HG03196 (cell line): ENCODE data around the gene PLXDC1.

ENCODE experiments used
- ATAC-seq: cut with Tn5 transposase; IDR thresholded peaks from one replicate; pipeline ENCODE4 v1.9.1; 2021; ENCODE audit not compliant: unreplicated experiment

The PLXDC1 gene

DNA sequence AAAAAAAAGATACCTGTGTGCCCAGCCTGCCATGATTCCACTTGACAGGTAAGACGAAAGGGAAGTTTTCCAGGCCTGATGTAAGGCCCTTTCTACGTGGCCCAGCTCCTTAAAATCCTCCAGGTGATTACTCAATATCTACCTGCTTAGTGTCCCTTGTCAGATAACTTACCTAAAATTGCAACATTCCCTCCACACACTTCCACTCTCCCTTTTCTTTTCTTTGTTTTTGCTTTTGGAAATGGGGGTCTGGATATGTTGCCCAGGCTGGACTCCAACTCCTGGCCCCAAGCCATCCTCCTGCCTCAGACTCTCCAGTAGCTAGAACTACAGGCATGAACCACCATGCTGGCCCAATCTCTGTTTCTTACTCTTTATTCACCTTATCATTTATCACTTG lies 7.2 kb upstream of the PLXDC1 start:
- no peak for ATAC-seq

DNA sequence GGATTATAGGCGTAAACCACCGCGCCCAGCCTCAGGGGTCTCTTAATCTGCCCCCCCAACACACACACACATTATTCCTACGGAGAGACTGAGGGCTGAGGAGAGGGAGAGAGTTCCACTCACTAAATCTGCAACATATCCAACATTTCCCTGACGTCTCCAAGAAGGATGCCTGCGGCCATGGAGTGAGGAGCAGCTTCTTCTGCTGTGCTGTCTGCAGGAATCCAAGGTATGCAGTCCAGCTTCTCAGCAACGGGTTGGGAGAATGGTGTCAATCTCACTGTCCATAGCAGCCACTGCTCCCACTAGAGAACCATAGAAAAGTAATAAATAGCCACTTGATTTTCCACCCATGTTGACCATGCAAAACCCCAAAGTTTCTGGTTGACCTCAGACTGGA lies 5.1 kb upstream of the PLXDC1 start:
- ATAC-seq = no peak

DNA sequence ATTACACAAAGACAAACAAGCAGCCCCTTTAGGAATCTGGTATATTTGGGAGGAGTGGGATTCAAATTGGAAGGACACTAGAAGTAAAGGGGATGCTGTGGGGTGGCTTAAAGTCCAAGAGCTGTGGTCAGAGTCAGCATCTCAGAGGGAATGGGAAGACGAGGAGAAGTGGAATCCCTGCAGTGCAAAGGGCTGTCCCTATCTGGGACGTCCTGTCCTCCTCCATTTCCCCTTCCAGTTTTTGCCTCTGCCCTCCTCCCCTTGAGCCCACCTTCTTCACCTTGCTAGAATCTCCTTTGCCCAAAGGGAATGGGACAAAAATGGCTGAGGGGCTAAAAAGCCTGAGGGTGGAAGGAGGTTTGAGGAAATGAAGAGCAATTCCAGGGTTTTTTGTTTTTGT lies 4.2 kb upstream of the PLXDC1 start:
- no peak for ATAC-seq

DNA sequence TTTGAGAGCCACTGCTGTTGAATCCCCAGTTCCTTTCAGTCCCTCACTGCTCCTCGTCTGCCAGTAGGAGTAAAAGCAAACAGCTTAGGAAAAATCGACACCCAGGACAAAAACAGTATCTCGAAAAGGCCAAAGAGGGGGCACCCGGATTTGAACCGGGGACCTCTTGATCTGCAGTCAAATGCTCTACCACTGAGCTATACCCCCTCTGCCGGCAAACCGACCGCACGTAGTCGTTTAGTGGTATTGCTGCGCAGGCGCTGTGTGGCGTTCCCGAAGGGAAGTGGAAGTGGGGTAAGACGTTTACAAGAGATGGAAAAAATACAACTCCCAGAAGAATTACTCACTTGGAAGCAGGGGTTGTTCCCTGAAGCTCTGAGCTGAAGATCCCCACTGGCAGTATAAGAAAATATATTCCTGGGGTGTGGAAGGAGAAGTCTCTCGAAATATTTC lies 2.2 kb upstream of the PLXDC1 start:
- ATAC-seq = peak; percentile 47

DNA sequence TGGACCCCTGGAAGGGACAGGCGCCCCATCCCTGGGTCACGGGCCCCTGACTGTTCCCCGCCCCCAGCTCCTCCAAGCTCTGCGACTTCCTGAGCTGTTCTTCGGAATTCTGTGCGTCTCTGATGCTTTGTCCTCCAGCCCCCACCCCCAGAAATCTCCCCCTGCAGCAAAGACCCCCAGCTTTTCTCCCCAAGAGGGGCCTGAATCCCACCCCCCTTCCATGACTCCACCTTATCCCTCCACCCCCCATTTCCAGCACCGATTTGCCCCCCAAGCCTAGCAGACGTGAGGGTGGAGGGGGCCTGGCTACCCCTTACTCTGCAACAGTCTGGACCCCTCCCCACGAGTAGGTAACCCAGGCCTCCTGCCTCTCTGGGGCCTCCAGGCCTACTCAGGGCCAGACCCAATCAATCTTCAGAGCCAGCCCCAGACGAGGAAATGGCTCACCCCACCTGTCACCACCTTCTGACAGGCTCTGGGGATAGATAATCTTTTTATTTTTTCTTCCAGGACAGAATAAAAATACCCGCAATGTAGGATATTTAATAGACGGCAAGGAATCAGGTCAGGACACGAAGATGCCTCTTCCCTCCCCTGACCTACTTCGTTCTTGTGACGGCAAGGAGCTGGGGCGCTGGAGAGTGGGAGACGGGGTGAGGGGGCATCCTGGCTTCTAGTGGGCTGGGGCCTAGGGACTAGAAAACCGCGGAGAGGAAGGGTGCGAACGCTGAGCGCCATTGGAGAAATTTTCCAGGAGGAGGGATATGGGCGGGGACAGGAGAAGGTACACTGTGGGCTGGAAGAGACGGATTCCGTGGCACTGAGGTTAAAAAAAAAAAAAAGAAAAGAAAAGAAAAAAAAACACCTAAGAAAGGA lies 744 bp upstream of the PLXDC1 start:
- ATAC-seq = no peak

DNA sequence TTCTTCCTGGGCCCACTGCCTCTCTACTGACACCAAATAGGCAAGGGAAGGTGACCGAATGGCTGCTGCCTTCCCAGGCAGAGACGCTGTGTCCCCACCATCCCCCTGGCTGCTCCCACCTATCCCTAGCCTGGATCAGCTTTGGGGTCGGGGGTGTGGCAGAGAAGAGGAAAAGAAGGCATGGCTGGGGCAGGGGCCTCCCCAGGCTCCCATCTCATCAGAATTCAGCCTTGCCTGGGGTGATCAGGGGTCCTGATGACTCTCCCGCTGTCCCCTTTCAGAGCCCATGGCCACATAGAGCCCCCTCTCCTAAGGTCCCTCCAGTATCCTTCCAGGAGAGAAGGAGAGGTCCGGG lies 665 bp downstream of the PLXDC1 start:
- no peak for ATAC-seq

DNA sequence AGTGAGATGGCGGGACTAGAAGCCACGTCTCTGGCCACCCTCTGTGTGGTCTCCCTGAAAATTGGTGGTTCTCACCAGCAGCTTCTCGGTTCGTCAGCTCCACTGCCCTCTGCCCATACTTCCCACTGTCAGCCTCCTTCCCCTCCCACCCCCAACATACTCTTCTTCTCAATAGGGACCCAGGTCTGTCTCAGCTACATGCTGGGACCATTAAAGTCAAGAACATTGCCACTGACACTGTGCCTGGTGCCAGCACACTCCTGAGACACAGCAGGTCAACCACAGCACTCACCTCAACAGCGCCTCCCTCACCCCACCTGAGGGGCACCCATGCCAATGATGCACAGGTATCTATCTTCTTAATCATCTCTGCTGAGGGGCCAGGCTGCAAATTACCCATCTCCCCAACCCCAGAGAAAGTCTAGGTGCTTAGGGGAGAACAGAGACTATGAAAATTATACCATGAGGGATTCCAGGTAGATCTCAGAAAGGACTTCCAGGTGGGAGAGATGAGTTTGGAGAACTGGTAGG lies 1.3 kb downstream of the PLXDC1 start:
- no peak for ATAC-seq

DNA sequence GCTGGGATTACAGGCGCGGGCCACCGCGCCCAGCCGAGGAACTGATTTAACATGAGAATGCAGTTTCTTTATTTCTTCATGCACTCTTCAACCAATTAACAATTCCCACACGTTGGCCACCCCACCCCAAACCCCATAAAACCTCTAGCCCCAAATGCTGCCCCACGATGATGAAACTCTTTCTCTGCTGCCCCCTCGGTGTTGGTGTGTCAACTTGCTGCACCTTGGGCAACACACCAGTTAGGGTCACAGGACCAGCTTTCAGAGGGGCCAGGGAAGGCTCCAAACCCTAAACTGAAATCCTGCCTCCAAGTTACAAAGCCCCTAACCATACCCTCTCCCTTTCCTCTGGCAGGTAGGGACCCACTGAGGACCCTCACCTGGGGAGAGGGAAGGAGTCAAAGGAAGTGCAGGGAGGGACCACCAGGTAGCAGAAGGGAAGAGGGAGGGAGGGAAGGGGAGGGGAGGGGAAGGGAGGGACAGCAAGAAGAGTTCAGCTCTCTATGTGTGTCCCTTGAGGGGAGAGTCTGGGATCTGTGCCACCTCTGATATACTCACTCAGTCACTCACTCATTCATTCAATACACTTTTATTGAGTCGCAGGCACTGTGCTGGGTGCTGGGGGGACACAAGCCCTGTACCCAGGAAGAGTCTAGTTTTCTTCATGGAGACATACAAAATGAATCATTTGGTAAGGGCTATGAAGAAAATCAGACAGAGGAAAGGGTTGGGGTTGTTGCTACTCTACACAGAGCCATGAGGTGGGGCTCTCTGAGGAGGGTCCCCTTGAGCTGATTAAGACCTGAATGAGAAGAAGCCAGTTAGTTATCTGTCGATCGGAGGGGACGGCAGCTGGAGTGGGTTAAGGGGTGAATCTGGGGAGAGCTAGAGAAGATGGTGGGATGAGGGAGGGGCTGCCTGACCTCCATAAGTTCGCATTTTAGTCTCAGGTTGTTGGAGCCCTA lies 3.9 kb downstream of the PLXDC1 start:
- ATAC-seq = no peak

DNA sequence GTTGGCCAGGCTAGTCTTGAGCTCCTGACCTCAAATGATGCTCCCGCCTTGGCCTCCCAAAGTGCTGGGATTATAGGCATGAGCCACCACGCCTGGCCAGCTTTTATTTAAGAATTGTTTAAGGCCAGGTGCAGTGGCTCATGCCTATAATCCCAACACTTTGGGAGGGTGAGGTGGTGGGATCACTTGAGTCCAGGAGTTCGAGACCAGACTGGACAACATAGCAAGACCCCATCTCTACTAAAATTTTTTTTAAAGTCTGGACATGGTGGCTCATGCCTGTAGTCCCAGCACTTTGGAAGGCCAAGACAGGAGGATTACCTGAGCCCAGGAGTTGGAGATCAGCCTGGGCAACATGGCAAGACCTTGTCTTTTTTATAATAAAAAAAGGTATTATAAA lies 5.2 kb downstream of the PLXDC1 start:
- no peak for ATAC-seq

DNA sequence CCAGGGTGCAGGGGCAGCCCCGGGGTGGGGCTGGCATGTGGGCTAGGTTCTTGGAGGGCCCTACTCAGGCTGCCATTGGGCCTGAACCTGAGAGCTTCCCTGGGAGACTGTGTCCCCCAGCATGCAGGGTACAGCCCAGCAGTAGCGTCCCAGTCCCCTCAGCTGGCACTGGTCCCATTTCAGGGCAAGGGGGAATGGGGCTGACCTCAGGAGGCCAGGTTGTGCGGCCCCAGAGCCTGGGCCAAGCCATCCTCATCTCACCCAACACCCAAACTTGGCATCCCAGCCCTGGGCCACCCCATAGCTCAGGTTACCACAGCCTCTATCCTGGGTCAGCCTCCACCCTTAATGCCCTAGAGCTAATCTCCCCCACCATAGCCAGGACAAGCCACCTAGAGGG lies 6.3 kb downstream of the PLXDC1 start:
- no peak for ATAC-seq

DNA sequence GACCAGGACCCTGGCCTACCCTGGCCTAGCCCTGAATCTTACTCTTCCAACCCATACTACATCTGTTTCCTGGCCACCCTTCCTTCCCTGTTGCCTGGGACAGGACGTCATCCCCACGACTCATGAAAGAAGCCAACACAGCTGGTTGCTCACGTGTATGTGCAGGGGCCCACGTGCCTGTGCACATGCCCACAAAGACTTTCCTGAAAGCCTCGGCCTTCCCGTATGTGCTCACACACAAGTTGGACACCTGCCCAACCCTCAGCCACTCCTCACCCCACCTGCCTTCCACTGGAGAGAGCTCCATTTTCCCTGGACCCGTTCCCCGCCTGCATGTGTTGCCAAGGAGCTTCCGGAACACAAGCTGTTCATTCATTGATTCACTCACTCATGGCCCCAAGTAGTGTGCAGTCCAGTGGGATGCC lies 7.0 kb downstream of the PLXDC1 start:
- no peak for ATAC-seq

DNA sequence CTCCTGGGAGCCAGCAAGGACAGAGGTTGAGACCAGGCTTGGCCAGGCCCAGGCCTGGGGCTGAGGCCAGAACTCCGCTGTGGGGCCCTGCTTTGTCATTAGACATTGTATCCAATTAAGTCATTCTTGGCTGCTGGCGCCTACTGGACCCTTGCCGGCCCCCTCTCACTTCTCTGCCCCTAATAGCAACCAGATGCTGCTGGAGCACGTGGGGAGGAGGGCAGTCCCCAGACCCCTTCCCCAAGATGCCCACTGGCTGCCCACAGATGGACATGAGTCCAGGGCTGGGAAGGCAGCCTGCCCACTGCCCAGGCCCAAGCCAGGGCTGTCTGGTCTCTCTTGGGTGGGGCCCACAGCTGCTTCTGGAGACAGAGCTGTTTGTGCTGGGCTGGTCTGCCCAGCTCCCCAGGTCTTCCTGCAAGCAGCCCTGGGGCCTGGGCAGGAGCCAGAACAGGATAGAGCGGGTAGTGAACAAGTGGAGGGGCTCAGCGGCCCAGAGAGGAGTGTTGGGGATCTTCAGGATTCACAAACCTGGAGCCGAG lies 7.8 kb downstream of the PLXDC1 start:
- ATAC-seq = no peak

DNA sequence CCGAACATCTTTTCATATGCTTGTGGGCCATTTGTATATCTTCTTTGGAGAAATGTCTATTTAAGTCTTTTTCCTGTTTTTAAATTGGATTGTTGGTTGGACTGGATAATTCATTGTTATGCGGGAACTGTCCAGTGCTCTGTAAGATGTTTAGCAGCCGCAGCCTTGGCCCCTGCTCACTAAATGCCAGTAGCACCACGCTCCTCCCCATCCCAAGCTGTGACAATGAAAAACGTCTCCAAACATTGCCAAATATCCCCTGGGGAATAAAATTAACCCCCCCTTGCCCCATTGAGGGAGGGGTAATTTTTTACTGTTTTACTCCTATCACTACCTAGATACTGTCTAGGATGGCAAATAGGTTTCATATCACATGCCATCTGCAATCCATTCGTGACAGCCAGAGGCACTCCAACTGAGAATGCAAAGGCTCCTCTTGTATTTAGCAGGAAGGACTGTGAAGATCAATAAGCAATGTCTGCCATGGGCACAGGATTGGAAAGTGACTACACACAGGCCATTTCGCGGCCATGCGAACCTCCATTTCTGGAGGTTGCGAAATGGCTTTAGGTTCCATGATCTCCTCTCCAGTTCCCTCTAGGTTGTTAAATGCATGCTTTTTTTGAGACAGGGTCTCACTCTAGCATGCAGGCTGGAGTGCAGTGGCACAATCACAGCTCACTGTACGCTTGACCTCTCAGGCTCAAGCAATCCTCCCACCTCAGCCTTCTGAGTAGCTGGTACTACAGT lies 9.3 kb downstream of the PLXDC1 start:
- no peak for ATAC-seq

DNA sequence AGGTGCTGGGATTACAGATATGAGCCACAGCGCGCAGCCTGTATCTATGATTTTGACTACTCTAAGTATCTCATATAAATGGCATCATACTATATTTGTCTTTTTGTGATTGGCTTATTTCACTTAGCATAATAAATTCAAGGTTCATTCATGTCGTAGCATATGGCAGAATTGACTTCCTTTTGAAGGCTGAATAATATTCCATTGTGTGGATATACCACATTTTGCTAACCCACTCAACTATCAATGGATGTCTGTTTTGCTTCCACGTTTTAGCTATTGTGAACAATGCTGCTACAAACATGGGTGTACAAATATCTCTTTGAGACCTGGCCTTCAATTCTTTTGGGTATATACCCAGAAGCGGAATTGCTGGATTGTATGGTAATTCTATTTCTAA lies 10.1 kb downstream of the PLXDC1 start:
- no peak for ATAC-seq

DNA sequence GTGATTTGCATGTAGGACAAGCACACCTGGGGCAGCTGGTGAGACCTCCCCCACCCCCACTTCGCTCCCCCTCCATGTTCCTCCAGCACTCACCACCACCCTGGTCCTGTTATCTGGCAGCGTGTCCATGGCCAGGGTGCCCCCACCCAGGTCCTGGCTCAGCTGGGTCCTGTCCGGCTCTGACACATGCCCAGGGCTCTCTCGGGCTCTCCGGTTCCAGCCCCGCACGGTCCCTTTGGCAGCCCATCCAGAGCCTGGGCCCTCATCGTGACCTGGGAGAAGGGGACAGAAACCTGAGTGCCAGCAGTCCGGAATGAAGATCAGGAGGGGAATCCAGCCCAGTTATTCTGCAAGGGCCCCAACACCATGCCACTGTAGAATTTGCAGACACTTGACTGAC lies 11.9 kb downstream of the PLXDC1 start:
- no peak for ATAC-seq

DNA sequence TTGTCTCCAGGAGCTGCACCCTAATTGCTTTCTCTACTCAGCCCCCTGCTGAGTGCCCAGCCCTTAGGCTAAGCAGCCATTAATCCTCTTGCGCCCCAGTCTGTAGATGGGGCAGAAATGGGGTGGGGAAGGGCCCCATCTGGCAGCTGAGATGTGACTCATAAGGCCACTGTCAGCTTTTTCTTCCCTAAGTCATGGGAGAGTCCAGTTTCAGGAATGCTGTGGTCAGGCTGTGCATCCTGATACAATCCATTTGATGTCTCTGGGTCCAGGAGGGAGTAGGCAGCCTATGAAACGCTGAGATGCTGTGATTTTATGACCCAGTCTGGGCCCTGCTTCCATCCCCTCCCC lies 12.3 kb downstream of the PLXDC1 start:
- ATAC-seq = no peak

DNA sequence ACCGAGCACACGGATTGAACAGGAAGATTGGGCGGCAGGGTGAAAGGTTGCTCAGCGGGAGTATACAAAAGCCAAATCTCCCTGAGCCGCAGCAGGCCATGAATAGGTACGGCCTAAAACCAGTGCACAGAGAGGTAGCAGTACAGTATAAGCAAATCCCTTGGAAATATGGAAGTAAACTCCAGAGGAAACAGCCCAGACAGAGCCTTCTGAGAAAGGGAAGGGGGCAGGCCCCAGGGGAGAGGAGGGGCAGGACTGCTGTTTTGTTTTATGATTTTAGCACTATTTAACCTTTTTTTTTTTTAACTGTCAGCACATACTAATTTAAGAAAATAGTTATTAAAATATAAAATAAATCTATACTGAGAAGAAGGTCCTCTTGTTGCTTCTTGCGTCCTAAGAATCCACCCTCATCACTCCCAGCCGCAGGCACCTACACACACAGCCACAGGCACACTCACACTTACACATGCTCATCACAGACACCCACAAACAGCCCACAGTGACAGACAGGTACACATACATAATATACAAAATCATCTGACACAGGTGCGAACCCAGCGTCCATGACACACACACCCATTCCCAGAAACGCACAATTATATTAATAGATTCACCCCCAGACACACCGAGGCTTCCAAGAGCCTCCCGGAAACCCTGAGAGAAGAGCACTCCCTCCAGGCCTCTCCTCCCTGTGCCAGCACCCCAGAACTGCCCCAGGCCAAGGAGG lies 12.8 kb downstream of the PLXDC1 start:
- no peak for ATAC-seq

DNA sequence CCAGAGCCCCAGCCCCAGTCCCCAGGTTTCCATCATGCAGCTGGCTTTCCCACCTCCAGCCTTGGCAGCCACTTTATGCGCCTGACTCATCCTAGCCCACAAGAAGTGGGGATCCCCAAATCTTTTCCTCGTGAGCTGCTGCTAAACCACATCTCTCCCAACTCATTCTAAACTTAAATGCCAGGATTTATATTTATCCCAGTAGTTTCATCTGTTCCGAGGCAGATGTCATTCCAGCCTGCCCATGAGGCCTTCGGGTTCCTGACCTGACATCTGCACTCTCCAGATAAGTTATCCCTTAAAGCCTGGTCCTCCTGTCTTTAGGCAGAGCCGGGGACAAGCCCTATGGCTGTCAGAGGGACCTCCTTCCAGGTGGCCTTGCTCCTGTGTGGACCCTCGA lies 16.6 kb downstream of the PLXDC1 start:
- no peak for ATAC-seq

DNA sequence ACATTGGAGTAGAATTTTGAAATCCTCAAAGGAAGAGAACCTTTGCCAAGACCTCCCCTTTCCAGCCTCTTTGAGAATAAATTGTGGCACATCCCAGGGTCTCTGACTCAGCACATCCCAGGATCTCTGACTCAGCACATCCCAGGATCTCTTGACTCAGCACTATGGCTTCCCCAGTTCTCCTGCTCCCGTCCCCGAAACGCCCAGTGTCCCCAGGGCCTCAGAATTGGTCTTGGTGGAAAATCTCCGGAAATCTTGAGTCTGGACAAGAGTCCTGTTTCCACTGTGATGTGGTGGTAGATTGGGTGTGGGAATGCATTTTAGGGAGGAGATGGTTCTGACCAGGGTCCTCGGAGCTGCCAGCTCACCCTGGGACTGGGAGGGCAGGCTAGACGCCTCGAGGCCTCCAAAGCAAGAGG lies 19.2 kb downstream of the PLXDC1 start:
- ATAC-seq = no peak

DNA sequence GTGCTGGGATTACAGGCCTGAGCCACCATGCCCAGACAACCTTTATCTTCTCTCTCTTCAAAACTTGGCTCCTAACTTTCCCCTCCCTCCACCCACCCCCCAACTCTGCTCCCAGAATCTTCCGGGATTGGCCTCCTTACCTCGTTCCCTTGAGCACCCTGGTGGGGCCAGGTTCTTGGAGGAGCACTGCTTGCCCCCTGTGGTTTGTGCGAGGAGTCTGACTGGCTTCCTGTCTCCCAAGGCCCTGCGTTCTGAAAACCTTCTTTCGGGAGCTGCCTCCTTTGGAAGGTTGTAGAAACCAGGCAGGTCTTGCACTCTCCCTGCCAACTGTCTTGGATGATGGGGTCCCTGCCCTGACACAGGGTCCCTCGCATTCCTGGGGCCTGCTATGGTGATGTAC lies 19.8 kb downstream of the PLXDC1 start:
- ATAC-seq = no peak
